Subcutaneous preadipocyte (primary cell): ENCODE results near the gene ENSA. TPM values are rescaled to one million over a fixed set of nuclear protein-coding genes. Genes with fewer than 3 reads are reported as not detected.

Experiments used
- small RNA-seq: library from RNA; depleted of rRNA; stranded (forward); fragments of <200 nt; gene quantifications from one replicate; pipeline ENCODE3, GENCODE V24; 2012
- total RNA-seq: library from RNA; depleted of rRNA; stranded (reverse); fragments of >200 nt; gene quantifications from 2 replicates; pipeline ENCODE4 v1.2.3, GENCODE V29; 2012

The ENSA gene
- total RNA-seq: 75.3 and 96.0 TPM in 2 replicates

DNA sequence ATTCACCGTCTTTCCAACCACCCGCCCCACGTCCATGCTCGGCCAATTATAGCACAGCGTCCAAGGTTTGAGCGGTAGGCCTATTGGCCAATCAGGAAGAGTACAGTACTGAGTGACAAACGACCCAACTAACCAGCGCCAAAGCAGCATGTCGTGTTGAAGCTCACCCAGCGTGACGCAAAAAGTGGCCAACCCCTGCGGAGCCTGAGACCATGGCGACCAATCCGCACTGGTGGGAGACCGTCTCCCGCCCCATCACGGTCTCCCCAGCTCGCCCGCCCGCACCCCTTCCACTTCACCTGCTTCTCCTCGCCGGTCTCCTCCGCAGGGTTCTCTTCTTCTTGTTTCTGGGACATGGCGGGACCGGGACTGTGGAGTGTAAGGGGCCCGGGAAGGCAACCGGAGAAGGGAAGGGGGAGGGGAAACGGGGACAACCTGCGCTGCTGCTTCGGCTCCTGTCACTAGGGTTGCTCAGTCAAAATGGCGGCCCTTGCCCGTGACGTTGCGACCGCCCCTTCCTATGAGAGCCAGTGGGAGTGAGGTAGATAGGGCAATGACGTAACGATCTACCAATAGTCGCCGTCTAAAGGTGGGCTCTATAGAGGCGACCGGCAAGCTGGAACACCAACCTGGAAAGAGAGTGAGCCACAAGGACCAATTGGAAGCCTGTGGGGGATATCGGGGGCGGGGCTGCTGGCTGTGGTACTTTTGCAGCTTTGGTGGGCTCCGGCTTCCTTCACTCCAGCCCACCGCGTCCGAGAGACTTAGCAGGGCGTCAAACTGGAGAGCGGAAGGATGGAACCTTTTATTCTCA lies at the start of gene ENSA:
ENSA (minus strand) TSS at position 498 of the 814 bp plus-strand sequence; CDS start at position 356, 142 bp downstream.

DNA sequence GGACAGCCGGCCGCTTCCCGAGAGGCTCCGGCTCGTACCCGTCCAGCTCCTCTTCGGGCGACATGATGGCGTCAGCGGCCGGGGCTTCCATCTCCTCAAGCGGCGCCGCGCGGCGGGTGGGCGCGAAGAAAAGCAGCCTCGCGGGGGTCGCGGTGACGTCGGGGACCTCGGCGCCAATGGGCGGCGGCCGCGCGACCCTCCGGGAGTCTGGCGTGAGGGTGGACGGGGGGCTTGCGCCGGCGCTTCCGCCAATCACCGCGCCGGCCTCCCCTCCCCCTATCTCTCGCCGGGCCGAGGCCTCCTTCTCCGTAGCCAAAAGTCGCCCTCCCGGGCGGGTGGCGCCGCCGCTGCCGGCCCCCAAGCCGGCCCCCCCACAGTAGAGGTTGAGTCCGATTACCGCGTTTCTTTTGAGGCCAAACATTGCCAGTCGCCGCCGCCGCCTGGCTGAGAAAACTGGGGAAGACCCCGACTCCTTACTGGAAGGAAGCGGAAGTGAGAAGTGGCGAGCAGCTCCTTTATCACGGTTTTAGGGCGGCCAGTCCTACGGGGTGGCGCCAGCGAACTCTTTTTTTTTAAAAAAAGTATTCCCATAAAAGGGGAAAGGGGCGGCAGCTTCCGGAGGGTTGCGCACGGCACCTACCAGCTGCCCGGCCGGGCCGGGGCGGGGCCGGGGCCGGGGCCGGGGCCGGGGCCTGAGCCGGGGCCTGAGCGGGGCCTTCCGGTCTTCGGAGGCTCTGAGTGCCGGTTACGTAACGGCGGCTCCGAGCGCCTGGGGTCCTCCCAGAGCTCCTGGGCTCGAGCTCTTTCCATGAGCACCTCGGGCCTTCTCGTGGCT lies 50.1 kb downstream of the ENSA start, which contains the start of gene MCL1:
MCL1 (minus strand) TSS at position 501 of the 835 bp plus-strand sequence; CDS start at position 421, 80 bp downstream.

Small RNA genes lying within 50 kb of the gene (small RNA-seq; reads per million reads assigned to genes)
- gene RF00015 (not detected), gene RF00561 (not detected)

Other genes starting within 250 kb of the ENSA start
- 22.3 and 26.1 TPM in 2 replicates for gene TARS2, start 142.2 kb downstream of the ENSA start, total RNA-seq
- gene ECM1, start 121.5 kb downstream of the ENSA start, total RNA-seq: 23.9 and 26.8 TPM in 2 replicates
- gene FALEC, start 113.9 kb downstream of the ENSA start, total RNA-seq: not detected in 2 replicates
- gene ADAMTSL4, start 80.2 kb downstream of the ENSA start, total RNA-seq: 36.2 and 42.3 TPM in 2 replicates
- gene MCL1, start 50.0 kb downstream of the ENSA start, total RNA-seq: 203 and 308 TPM in 2 replicates
- gene GOLPH3L, start 67.5 kb upstream of the ENSA start, total RNA-seq: 14.7 and 15.2 TPM in 2 replicates
- under 0.01 TPM in 1 of 2 replicates, not detected in the other for gene HORMAD1, start 91.3 kb upstream of the ENSA start, total RNA-seq
- 3.3 and 5.5 TPM in 2 replicates for gene CTSS, start 136.2 kb upstream of the ENSA start, total RNA-seq
- 196 and 415 TPM in 2 replicates for gene CTSK, start 178.6 kb upstream of the ENSA start, total RNA-seq
- gene ARNT, start 247.0 kb upstream of the ENSA start, total RNA-seq: 42.3 and 42.6 TPM in 2 replicates